H1 (cell line): ENCODE results near the gene HELZ2. TPM values are rescaled to one million over a fixed set of nuclear protein-coding genes. Genes with fewer than 3 reads are reported as not detected.

ENCODE experiments used
- CTCF ChIA-PET: fragments of 300-600 bp; sonication (Branson Sonifier 250); formaldehyde crosslinking; loops from one replicate; lab custom pipeline; 2021; ENCODE audit not compliant: partially characterized antibody; lab: Charles Lee
- POLR2A ChIA-PET: fragments of 300-600 bp; sonication (Branson Sonifier 250); formaldehyde crosslinking; loops from one replicate; lab custom pipeline; 2021; ENCODE audit warnings: inconsistent platforms; ENCODE audit not compliant: partially characterized antibody; lab: Charles Lee
- DNase-seq, 2 experiments: peaks; one replicate each; pipeline versions ENCODE4 v3.0.0 to v3.0.0-alpha.2; 2010 to 2022; ENCODE audit warnings: low spot score in 2 of 2, low read depth in 1 of 2, mixed read lengths in 1 of 2
- FAIRE-seq: peaks from 2 replicates; lab custom pipeline; 2011; peaks lifted over from hg19 to GRCh38; lab: Jason Lieb, UNC
- H2AFZ ChIP-seq: 2 replicates; pipeline ENCODE4 v1.8.1; 2012; ENCODE audit warnings: low read length, inconsistent platforms
- H2AK5ac ChIP-seq: 2 replicates; pipeline ENCODE4 v1.6.1; 2013; ENCODE audit warnings: low read depth, low read length
- H2BK120ac ChIP-seq: replicated peaks from 2 replicates; pipeline ENCODE3; 2013; ENCODE audit warnings: low read depth, low read length, inconsistent platforms
- H2BK12ac ChIP-seq: 2 replicates; pipeline ENCODE4 v1.6.1; 2013; ENCODE audit warnings: low read depth, low read length
- H2BK15ac ChIP-seq: 2 replicates; pipeline ENCODE4 v1.6.1; 2013; ENCODE audit warnings: low read length
- H2BK20ac ChIP-seq: 2 replicates; pipeline ENCODE4 v1.6.1; 2013; ENCODE audit warnings: low read length
- H2BK5ac ChIP-seq: 2 replicates; pipeline ENCODE4 v1.6.1; 2013; ENCODE audit warnings: low read depth, low read length
- H3K14ac ChIP-seq: 2 replicates; pipeline ENCODE4 v1.6.1; 2013; ENCODE audit warnings: inconsistent platforms; ENCODE audit not compliant: insufficient read length
- H3K18ac ChIP-seq: 2 replicates; pipeline ENCODE4 v1.6.1; 2013; ENCODE audit warnings: low read length; ENCODE audit errors: extremely low read depth
- H3K23ac ChIP-seq: 2 replicates; pipeline ENCODE4 v1.6.1; 2013; ENCODE audit warnings: inconsistent platforms; ENCODE audit not compliant: insufficient read length
- H3K23me2 ChIP-seq: 2 replicates; pipeline ENCODE4 v1.6.1; 2013; ENCODE audit warnings: low read depth, low read length
- H3K27ac ChIP-seq: 2 replicates; pipeline ENCODE4 v1.6.1; 2011; ENCODE audit warnings: low read depth, low read length, inconsistent platforms
- H3K27me3 ChIP-seq, 4 experiments: replicated peaks in 1 of 4; 1 replicate in 1 of 4; 2 replicates in 3 of 4; pipeline versions ENCODE4 v1.6.1 to v1.8.1; 2011 to 2013; ENCODE audit warnings: low read length in 3 of 4, mild to moderate bottlenecking in 3 of 4, inconsistent platforms in 2 of 4, mixed read lengths in 2 of 4, moderate library complexity in 1 of 4; ENCODE audit not compliant: control insufficient read depth in 3 of 4, insufficient read depth in 3 of 4; ENCODE audit errors: extremely low read depth in 1 of 4
- H3K36me3 ChIP-seq, 4 experiments: 2 replicates each; pipeline versions ENCODE4 v1.6.1 to v1.8.1; 2011 to 2013; ENCODE audit warnings: mild to moderate bottlenecking in 4 of 4, low read length in 3 of 4, moderate library complexity in 2 of 4, control low read depth in 1 of 4, inconsistent platforms in 1 of 4; ENCODE audit not compliant: insufficient read depth in 4 of 4, control insufficient read depth in 2 of 4
- H3K4ac ChIP-seq: replicated peaks from 2 replicates; pipeline ENCODE3; 2013; ENCODE audit warnings: low read length, low read depth, mixed read lengths, inconsistent platforms; ENCODE audit not compliant: insufficient read length
- H3K4me1 ChIP-seq, 4 experiments: replicated peaks in 1 of 4; 1 replicate in 1 of 4; 2 replicates in 3 of 4; pipeline versions ENCODE4 v1.6.1 to v1.8.1; 2011 to 2013; ENCODE audit warnings: low read length in 3 of 4, inconsistent platforms in 2 of 4, mixed read lengths in 1 of 4; ENCODE audit not compliant: insufficient read depth in 4 of 4, control insufficient read depth in 3 of 4
- H3K4me2 ChIP-seq, 2 experiments: 2 replicates each; pipeline versions ENCODE4 v1.6.1 to v1.8.1; 2011 to 2013; ENCODE audit warnings: low read depth in 2 of 2, low read length in 2 of 2, control low read depth in 1 of 2, inconsistent platforms in 1 of 2, mild to moderate bottlenecking in 1 of 2; ENCODE audit not compliant: insufficient read depth in 1 of 2
- H3K4me3 ChIP-seq, 4 experiments: fragments of 200-600, 300-600 bp in 1 of 4; sonication (generic), shearing (Covaris generic), sonication (Bioruptor Twin) in 1 of 4; 2 replicates each; pipeline versions ENCODE4 v1.5.1 to v1.8.1; 2011 to 2016; ENCODE audit warnings: low read length in 4 of 4, low read depth in 3 of 4, control low read depth in 2 of 4, inconsistent platforms in 2 of 4, mild to moderate bottlenecking in 2 of 4, mixed read lengths in 1 of 4, moderate library complexity in 1 of 4; ENCODE audit not compliant: insufficient read depth in 2 of 4; ENCODE audit errors: extremely low read depth in 1 of 4
- H3K56ac ChIP-seq: replicated peaks from 2 replicates; pipeline ENCODE3; 2013; ENCODE audit warnings: low read depth, mild to moderate bottlenecking, mixed read lengths, low read length, inconsistent platforms; ENCODE audit not compliant: insufficient read length
- H3K79me1 ChIP-seq: 2 replicates; pipeline ENCODE4 v1.6.1; 2013; ENCODE audit warnings: low read depth, low read length, control low read depth
- H3K79me2 ChIP-seq, 2 experiments: 2 replicates each; pipeline versions ENCODE4 v1.6.1 to v1.8.1; 2012 to 2013; ENCODE audit warnings: low read length in 2 of 2, mild to moderate bottlenecking in 2 of 2, inconsistent platforms in 1 of 2; ENCODE audit not compliant: insufficient read depth in 2 of 2, control insufficient read depth in 1 of 2
- H3K9ac ChIP-seq, 4 experiments: replicated peaks in 1 of 4; 1 replicate in 1 of 4; 2 replicates in 3 of 4; pipeline versions ENCODE4 v1.6.1 to v1.8.1; 2011 to 2013; ENCODE audit warnings: low read depth in 3 of 4, low read length in 3 of 4, control low read depth in 2 of 4, mild to moderate bottlenecking in 2 of 4, moderate library complexity in 2 of 4, inconsistent platforms in 1 of 4; ENCODE audit errors: extremely low read depth in 1 of 4
- H3K9me3 ChIP-seq, 2 experiments: 2 replicates each; pipeline versions ENCODE4 v1.6.1 to v1.8.1; 2012 to 2013; ENCODE audit warnings: mild to moderate bottlenecking in 2 of 2, moderate library complexity in 2 of 2, control low read depth in 1 of 2, inconsistent platforms in 1 of 2, low read depth in 1 of 2, low read length in 1 of 2, mixed read lengths in 1 of 2; ENCODE audit not compliant: insufficient read depth in 2 of 2
- H4K20me1 ChIP-seq, 2 experiments: replicated peaks in 1 of 2; 2 replicates each; pipeline versions ENCODE3 to v1.8.1; 2011 to 2013; ENCODE audit warnings: inconsistent platforms in 2 of 2, low read length in 2 of 2, mild to moderate bottlenecking in 1 of 2; ENCODE audit not compliant: insufficient read depth in 2 of 2, control insufficient read depth in 1 of 2
- H4K5ac ChIP-seq: 2 replicates; pipeline ENCODE4 v1.6.1; 2013; ENCODE audit warnings: low read length, low read depth, mixed read lengths, inconsistent platforms; ENCODE audit not compliant: insufficient read length
- H4K8ac ChIP-seq: 2 replicates; pipeline ENCODE4 v1.8.0; 2013; ENCODE audit warnings: mild to moderate bottlenecking, moderate library complexity, low read length, inconsistent platforms; ENCODE audit not compliant: insufficient read depth; ENCODE audit errors: extremely low read depth
- H4K91ac ChIP-seq: replicated peaks from 2 replicates; pipeline ENCODE3; 2013; ENCODE audit warnings: low read length, mixed read lengths, inconsistent platforms; ENCODE audit not compliant: insufficient read length
- CREB1 ChIP-seq: IDR thresholded peaks from 2 replicates; pipeline ENCODE4 v1.6.1; 2012; ENCODE audit warnings: inconsistent platforms
- HDAC6 ChIP-seq: IDR thresholded peaks from one replicate; pipeline ENCODE4 v1.7.1; 2012; ENCODE audit warnings: low read depth, mild to moderate bottlenecking, inconsistent platforms, low read length, moderate library complexity
- KDM4A ChIP-seq: IDR thresholded peaks from one replicate; pipeline ENCODE4 v1.7.1; 2012; ENCODE audit warnings: low read depth, mild to moderate bottlenecking, moderate library complexity, low read length, inconsistent platforms; ENCODE audit not compliant: severe bottlenecking
- WGBS, 2 experiments: shearing (Covaris generic) in 1 of 2; methylation state at CpG; one replicate each; pipeline versions ENCODE4 v1.1.6 to v1.1.7; 2013 to 2015; ENCODE audit warnings: low lambda C conversion rate in 2 of 2, mixed read lengths in 2 of 2, inconsistent platforms in 1 of 2, low coverage in 1 of 2, missing lambda C conversion rate in 1 of 2; ENCODE audit not compliant: insufficient replicate concordance in 2 of 2, insufficient coverage in 1 of 2, insufficient read length in 1 of 2; ENCODE audit errors: extremely low coverage in 1 of 2, missing lambda C conversion rate in 1 of 2; 5-methylcytosine and 5-hydroxymethylcytosine counted together
- polyA plus RNA-seq, 7 experiments: library from polyadenylated mRNA; depleted of rRNA in 3 of 7; stranded (reverse) in 5 of 7; unstranded in 2 of 7; fragments of >200 nt in 5 of 7; fragments of 200-250 nt in 2 of 7; gene quantifications; 1 replicate in 5 of 7; 2 replicates in 1 of 7; 4 replicates in 1 of 7; pipeline versions ENCODE4 v1.2.1 to v1.2.3, GENCODE V29; 2011 to 2013; ENCODE audit warnings: missing spikeins in 2 of 7, mixed read lengths in 2 of 7
- total RNA-seq: library from RNA; stranded (reverse); fragmentation: NEBNext Ultra II Directional; extraction: Animal tissue kit (Norgen Biotek cat#: 25700); gene quantifications from 2 replicates; pipeline ENCODE4 v1.2.1, GENCODE V29; 2021

Gene HELZ2
- total and polyA plus RNA-seq, 2 of the 8 experiments (the other 6 are each of a cell fraction or from before 2014, with no cell fraction given), result 7.9 to 17.5 TPM

GRCh38 chr20:63565021-63565698 is 8.9 kb downstream of the HELZ2 start:
- no peaks in the 10 kb centered on the region for H3K4me1 ChIP-seq
- no peak overlapping the region for H3K9ac ChIP-seq
- H3K4ac ChIP-seq, result no peak overlapping the region
- H3K79me1 ChIP-seq, result no peaks in the 10 kb centered on the region
- H4K91ac ChIP-seq, result no peak overlapping the region
- no peaks in the 10 kb centered on the region for H3K27me3 ChIP-seq
- POLR2A ChIA-PET, result interaction anchor here (0.8 to 3.4 kb wide), 4 partner anchors 9 to 44 kb away, joined by 3 to 12 read pairs (median 3); partner anchors contain the start of genes HELZ2 and PPDPF
- H2BK12ac ChIP-seq, result no peak overlapping the region
- H4K8ac ChIP-seq, result no peak overlapping the region; the same call in 1 of the 2 replicates
- no peak overlapping the region for H2BK5ac ChIP-seq
- no peak overlapping the region for H2BK15ac ChIP-seq
- no peak overlapping the region for H3K4me2 ChIP-seq
- H3K14ac ChIP-seq, result no peak overlapping the region
- no peak overlapping the region for H3K27ac ChIP-seq
- H3K4me3 ChIP-seq, result no peak overlapping the region
- TF ChIP-seq HDAC6 (no peak), KDM4A (no peak), CREB1 (no peak)
- H3K79me2 ChIP-seq, result no peaks in the 10 kb centered on the region
- H3K23me2 ChIP-seq, result no peaks in the 10 kb centered on the region
- FAIRE-seq (no peak), DNase-seq (no peak)
- H4K20me1 ChIP-seq, result no peaks in the 10 kb centered on the region
- CTCF ChIA-PET, result interaction anchor here (1.5 to 1.7 kb wide), 2 partner anchors 27 to 77 kb away, joined by 4 read pairs; no protein-coding TSS in a partner anchor
- no peak overlapping the region for H2AK5ac ChIP-seq
- H3K36me3 ChIP-seq, result no peaks in the 10 kb centered on the region; a peak in 4 of 8 replicates
- H2BK20ac ChIP-seq, result no peak overlapping the region
- no peaks in the 10 kb centered on the region for H3K9me3 ChIP-seq
- no peak overlapping the region for H4K5ac ChIP-seq
- 96% methylated on average over 55 of the region's 61 CpGs; no CpG with 5 or more reads in 1 of the 2 experiments for WGBS, 2 experiments
- H3K56ac ChIP-seq, result no peak overlapping the region
- H2BK120ac ChIP-seq, result no peak overlapping the region
- H3K23ac ChIP-seq, result no peak overlapping the region
- H2AFZ ChIP-seq, result no peak overlapping the region
- no peak overlapping the region for H3K18ac ChIP-seq
